SK-N-SH treated with all-trans-retinoic acid at 6 μM for 48 hours (cell line): ENCODE results near the gene INHBB.

Source experiments
- BACH2 ChIP-seq: fragments of 250-450 bp; sonication (Bioruptor Pico); IDR thresholded peaks from 2 replicates; pipeline ENCODE4 v1.9.0; 2021; ENCODE audit warnings: mild to moderate bottlenecking, borderline replicate concordance
- CREB5 ChIP-seq: fragments of 250-450 bp; sonication (Bioruptor Pico); IDR thresholded peaks from 2 replicates; pipeline ENCODE4 v1.5.1; 2020; ENCODE audit warnings: low read depth, mild to moderate bottlenecking, moderate library complexity
- TCF4 ChIP-seq: fragments of 250-450 bp; sonication (Bioruptor Pico); IDR thresholded peaks from 2 replicates; pipeline ENCODE4 v1.8.0; 2021; ENCODE audit warnings: mild to moderate bottlenecking, moderate library complexity, borderline replicate concordance
- TOX ChIP-seq: fragments of 250-450 bp; sonication (Bioruptor Pico); IDR thresholded peaks from 2 replicates; pipeline ENCODE4 v1.8.0; 2021; ENCODE audit warnings: mild to moderate bottlenecking, moderate library complexity, borderline replicate concordance
- ZNF70 ChIP-seq: fragments of 450-650 bp; formaldehyde crosslinking; IDR thresholded peaks from 2 replicates; pipeline ENCODE4 v1.5.0; 2020; ENCODE audit warnings: mild to moderate bottlenecking, moderate library complexity
- TF ChIP-seq, protein P1 (sequence below): fragments of 250-450 bp; sonication (Bioruptor Pico); IDR thresholded peaks from 2 replicates; pipeline ENCODE4 v1.8.0; 2021; ENCODE audit warnings: low read depth, mild to moderate bottlenecking, moderate library complexity, borderline replicate concordance
- TF ChIP-seq, protein P2 (sequence below): fragments of 250-450 bp; sonication (Bioruptor Pico); IDR thresholded peaks from 2 replicates; pipeline ENCODE4 v1.8.0; 2020; ENCODE audit warnings: mild to moderate bottlenecking, moderate library complexity, borderline replicate concordance

DNA sequence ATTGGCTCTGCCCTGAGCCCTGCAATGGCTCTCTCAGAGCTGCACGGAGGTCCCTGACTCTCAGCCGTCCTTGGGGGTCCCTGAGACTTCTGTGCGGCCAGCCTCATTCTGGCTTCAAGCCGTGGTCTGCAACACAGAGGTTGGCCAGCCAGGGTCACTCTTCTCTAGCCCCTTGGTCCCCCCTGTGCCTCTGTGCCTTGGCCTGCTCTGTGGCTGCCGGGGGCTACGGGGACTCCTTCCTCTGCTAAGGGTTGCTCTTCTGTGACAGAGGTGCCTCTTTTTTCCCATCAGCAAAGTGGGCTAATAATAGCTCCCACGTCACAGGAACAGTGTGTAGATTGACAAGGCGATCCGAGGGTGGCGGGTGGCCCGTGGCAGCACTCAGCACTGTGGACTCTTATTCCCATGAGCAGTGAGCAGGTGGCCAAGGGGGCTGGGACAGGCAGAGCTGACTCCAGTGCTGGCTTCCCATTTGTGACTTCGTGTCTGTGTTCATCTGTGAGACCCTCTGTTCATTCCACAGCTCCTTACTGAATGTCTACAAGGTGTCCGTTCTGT is 19.4 kb downstream of the INHBB start:
- no peak for TF ChIP-seq TCF4 (CRISPR knock-in tag)
- TF ChIP-seq, protein P1, sequence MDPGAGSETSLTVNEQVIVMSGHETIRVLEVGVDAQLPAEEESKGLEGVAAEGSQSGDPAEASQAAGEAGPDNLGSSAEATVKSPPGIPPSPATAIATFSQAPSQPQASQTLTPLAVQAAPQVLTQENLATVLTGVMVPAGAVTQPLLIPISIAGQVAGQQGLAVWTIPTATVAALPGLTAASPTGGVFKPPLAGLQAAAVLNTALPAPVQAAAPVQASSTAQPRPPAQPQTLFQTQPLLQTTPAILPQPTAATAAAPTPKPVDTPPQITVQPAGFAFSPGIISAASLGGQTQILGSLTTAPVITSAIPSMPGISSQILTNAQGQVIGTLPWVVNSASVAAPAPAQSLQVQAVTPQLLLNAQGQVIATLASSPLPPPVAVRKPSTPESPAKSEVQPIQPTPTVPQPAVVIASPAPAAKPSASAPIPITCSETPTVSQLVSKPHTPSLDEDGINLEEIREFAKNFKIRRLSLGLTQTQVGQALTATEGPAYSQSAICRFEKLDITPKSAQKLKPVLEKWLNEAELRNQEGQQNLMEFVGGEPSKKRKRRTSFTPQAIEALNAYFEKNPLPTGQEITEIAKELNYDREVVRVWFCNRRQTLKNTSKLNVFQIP = no peak
- TF ChIP-seq, protein P2, sequence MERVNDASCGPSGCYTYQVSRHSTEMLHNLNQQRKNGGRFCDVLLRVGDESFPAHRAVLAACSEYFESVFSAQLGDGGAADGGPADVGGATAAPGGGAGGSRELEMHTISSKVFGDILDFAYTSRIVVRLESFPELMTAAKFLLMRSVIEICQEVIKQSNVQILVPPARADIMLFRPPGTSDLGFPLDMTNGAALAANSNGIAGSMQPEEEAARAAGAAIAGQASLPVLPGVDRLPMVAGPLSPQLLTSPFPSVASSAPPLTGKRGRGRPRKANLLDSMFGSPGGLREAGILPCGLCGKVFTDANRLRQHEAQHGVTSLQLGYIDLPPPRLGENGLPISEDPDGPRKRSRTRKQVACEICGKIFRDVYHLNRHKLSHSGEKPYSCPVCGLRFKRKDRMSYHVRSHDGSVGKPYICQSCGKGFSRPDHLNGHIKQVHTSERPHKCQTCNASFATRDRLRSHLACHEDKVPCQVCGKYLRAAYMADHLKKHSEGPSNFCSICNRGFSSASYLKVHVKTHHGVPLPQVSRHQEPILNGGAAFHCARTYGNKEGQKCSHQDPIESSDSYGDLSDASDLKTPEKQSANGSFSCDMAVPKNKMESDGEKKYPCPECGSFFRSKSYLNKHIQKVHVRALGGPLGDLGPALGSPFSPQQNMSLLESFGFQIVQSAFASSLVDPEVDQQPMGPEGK (CRISPR knock-in tag) = no peak
- no peak for TF ChIP-seq CREB5
- TF ChIP-seq BACH2 (CRISPR knock-in tag) = no peak
- TF ChIP-seq TOX (CRISPR knock-in tag) = no peak
- no peak for TF ChIP-seq ZNF70 (CRISPR knock-in tag)
